GM19351 (cell line): ENCODE data around the gene OCRL.

ENCODE experiments used
- ATAC-seq: cut with Tn5 transposase; IDR thresholded peaks from one replicate; pipeline ENCODE4 v1.9.1; 2021; ENCODE audit warnings: mild to moderate bottlenecking, moderate library complexity; ENCODE audit not compliant: unreplicated experiment

OCRL gene

GRCh38 chrX:129632443-129632842, 92.4 kb downstream of the OCRL start:
- ATAC-seq, result no peak

GRCh38 chrX:129634541-129634940, 94.5 kb downstream of the OCRL start:
- no peak for ATAC-seq

GRCh38 chrX:129636175-129636681, 96.2 kb downstream of the OCRL start:
- no peak for ATAC-seq

- ATAC-seq, result peak; percentile 91
Measured at GRCh38 chrX:129637217-129638109, 97.4 kb downstream of the OCRL start.

GRCh38 chrX:129638917-129639316, 98.9 kb downstream of the OCRL start:
- no peak for ATAC-seq

GRCh38 chrX:129640737-129641136, 100.7 kb downstream of the OCRL start:
- no peak for ATAC-seq

GRCh38 chrX:129641469-129641868, 101.4 kb downstream of the OCRL start:
- no peak for ATAC-seq

GRCh38 chrX:129641941-129642340, 101.9 kb downstream of the OCRL start:
- ATAC-seq, result no peak
